ENCODE measurements around the gene NDUFS8.

DNA sequence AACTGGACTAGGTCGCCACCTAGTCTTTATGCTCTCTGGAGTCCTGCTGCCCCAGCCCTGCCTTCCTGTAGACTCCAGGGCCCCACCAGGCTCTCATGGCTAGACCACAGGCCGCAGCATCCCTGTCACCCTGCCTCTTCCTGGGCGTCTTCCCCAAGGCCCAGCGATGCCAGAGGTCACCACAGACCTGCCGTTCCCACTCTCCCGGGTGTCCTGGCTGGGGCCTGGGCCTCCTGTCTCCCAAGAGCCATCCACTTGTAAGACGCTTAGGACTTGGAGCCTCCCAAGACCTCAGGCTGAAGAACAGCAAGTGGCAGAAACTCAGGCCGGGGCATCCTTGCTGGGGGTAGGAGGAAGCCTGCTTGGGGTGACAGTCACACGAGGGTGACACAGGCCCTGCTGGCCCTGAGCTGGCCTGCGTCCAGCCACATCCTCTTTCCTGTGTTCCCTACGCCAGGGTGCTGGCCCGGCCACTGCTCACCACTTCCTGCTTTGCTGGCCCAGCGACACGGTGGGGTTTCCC is 6.3 kb downstream of the NDUFS8 start:
- no peak for TF ChIP-seq CTCF (IDR thresholded peaks at IDR 0.05; ENCODE audit: low read depth, low read length, missing input control)
- TF ChIP-seq SP1 (IDR thresholded peaks at IDR 0.05) = peak; percentile 20
- no peak for TF ChIP-seq EGR1 (IDR thresholded peaks at IDR 0.05; ENCODE audit: low read depth in 2 of 2)
- no peak for TF ChIP-seq TAF1 (conservative IDR thresholded peaks at IDR 0.05)
- TF ChIP-seq REST (IDR thresholded peaks at IDR 0.05) = no peak
- TF ChIP-seq, protein P1, sequence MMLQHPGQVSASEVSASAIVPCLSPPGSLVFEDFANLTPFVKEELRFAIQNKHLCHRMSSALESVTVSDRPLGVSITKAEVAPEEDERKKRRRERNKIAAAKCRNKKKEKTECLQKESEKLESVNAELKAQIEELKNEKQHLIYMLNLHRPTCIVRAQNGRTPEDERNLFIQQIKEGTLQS (IDR thresholded peaks at IDR 0.05) = no peak
- no peak for TF ChIP-seq GABPA (IDR thresholded peaks at IDR 0.05 in 1 of 2, conservative IDR thresholded peaks at IDR 0.05 in 1 of 2)
- no peak for TF ChIP-seq YY1 (IDR thresholded peaks at IDR 0.05)
- TF ChIP-seq, protein P2, sequence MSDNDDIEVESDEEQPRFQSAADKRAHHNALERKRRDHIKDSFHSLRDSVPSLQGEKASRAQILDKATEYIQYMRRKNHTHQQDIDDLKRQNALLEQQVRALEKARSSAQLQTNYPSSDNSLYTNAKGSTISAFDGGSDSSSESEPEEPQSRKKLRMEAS (IDR thresholded peaks at IDR 0.05) = peak; percentile 21

All from liver (tissue), 3 donors.